Measurements from ENCODE around the gene WNK2.

DNA sequence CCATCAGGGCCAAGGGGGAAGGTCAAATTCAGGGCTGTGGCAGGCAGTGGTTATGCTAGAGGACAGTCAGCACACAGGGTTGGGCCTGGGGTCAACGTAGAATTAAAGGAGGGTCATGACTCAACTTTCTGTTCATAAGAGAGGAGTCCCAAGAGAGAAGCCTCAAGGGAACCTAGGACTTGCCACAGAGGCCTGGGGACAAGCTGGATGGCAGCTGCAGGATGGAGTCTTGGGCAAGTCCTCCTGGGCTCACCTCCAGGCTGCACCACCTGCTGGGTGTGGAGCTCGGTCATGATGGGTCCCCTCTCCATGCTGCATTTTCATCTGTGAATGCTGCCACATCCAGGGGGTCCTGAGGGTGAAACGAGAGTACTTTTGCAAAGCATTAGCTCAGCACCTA lies 9.0 kb upstream of the WNK2 start:
- TF ChIP-seq, protein P1, sequence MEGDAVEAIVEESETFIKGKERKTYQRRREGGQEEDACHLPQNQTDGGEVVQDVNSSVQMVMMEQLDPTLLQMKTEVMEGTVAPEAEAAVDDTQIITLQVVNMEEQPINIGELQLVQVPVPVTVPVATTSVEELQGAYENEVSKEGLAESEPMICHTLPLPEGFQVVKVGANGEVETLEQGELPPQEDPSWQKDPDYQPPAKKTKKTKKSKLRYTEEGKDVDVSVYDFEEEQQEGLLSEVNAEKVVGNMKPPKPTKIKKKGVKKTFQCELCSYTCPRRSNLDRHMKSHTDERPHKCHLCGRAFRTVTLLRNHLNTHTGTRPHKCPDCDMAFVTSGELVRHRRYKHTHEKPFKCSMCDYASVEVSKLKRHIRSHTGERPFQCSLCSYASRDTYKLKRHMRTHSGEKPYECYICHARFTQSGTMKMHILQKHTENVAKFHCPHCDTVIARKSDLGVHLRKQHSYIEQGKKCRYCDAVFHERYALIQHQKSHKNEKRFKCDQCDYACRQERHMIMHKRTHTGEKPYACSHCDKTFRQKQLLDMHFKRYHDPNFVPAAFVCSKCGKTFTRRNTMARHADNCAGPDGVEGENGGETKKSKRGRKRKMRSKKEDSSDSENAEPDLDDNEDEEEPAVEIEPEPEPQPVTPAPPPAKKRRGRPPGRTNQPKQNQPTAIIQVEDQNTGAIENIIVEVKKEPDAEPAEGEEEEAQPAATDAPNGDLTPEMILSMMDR (IDR thresholded peaks at IDR 0.05), result no peak
- no peak for TF ChIP-seq POLR2A (IDR thresholded peaks at IDR 0.05)

All from adrenal gland (tissue), 5 donors.